SK-N-MC (cell line): ENCODE results near the gene PDE9A.

Source experiments
- EZH2 ChIP-seq: fragments of 200-600 bp; sonication (generic); IDR thresholded peaks from one replicate; pipeline ENCODE4 v1.6.1; 2017; ENCODE audit warnings: antibody characterized with exemption
- POLR2AphosphoS5 ChIP-seq: IDR thresholded peaks from 2 replicates; pipeline ENCODE4 v1.6.1; 2012; ENCODE audit warnings: mild to moderate bottlenecking, low read depth, low read length, borderline replicate concordance

DNA sequence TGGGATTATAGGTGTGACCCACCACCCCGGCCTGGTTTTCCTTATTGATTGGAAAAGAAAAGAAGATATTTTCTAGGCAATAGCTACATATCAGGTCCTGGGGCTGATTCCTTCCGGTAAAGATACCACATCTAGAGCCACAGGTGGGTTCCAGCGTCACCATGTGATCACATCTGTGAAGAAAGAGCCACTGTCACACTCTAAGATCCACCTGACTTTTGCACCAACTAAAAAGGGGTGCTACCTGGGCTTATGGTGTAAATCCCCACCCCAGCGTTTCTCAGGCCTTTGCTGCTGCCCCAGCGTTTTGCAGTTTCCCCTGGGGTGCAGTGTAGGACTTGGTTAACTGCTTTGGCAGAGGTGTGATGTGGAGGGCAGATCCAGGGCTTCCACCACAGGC is 22.3 kb upstream of the PDE9A start:
- TF ChIP-seq EZH2 (no peak), POLR2AphosphoS5 (no peak)
